Activated naive CD4-positive, alpha-beta T cell treated with anti-CD3 and anti-CD28 coated beads, Interleukin-2, amount 10 ng/mL, durations not matched to agents 5 hours and 36 hours (primary cell): Measurements from ENCODE around the gene POU2F3. TPM values are rescaled to one million over a fixed set of nuclear protein-coding genes. Genes with fewer than 3 reads are reported as not detected.

Experiments used
- total RNA-seq, 2 experiments: library from RNA; stranded (reverse); gene quantifications; one replicate each; pipeline ENCODE4 v1.2.3, GENCODE V29; 2021

Gene POU2F3
- not detected for total RNA-seq

DNA sequence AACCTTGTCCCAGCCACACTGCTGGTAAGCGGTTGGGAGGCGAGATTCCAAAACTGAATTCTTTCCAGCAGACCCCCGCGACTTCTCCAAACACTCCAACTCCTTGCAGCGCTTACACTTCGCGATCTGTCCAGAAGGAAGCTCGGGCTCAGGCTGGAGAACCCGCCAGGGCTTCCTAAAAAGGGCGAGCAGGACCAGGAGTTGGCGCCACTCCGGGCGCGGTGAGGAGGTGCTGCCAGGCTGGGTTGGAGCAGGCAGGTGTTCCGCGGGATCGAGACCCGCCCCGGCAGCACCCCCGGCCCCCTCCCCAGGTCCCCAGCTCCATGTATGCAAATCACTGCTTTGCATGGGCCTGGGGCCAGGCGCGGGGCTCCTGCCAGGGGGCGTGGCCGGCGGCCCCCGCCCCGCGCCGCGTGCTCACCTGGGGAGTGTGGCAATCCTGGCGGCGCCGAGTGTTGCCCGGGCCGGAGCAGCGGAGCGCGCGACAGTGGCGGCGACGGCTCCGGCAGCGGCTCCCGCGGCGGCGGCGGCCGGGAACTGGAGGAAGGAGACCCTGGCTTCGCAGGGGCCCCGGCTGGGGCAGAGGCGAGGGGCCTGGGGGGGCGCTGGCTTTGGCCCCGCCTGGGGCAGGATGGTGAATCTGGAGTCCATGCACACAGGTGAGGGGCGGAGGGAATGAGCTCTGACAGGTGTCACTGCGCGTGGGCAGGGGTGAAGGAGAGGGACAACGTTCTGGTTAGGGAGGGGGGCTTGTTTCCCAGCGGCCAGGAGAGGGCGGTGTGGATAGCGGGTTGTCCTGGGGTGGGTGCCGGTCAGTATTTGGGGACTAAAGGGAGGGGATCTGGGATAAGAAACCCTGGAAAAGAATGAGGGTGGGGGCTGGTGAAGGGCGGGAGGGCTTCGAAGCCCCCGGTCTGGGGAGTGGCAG lies at the start of gene POU2F3:
TSS of gene POU2F3 (plus strand) at position 428 of the 928 bp plus-strand sequence. CDS start at position 632, 204 bp downstream.

DNA sequence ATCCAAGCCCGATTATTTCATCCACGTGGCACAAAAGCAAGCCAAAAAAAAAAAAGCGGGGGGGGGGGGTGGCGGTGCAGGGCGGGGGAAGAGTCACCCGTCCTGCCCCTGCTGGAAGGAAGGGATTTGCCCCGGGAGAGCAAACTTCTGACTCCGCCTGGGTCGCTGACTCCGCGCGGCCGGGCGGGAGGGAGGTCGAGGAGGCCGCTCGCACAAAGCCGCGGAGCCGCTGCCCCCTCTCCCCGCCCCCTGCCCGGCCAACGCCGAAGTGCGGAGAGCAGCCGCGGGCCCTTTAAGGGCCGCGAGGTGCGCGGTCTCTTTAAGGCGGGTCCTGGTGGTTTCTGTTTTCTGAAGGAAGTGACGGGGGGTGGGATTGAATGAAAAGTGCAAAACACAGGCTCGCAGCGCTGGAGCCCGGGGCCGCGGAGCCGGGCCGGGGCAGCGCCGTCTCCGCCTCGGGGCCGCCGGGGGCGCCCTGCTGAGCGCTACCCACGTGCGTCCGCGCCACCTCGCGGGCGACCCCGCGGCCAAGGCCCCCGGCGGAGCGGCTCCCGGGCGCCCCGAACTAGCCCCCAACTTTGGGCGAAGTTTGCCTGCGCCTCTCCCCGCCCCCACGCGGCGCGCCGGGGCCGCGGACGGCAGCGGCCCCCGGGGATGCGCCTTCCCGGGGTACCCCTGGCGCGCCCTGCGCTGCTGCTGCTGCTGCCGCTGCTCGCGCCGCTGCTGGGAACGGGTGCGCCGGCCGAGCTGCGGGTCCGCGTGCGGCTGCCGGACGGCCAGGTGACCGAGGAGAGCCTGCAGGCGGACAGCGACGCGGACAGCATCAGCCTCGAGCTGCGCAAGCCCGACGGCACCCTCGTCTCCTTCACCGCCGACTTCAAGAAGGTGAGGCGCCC lies 29.1 kb upstream of the POU2F3 start, which contains the start of gene OAF:
TSS of gene OAF (plus strand) at position 407 of the 896 bp plus-strand sequence. CDS start at position 655, 248 bp downstream.

DNA sequence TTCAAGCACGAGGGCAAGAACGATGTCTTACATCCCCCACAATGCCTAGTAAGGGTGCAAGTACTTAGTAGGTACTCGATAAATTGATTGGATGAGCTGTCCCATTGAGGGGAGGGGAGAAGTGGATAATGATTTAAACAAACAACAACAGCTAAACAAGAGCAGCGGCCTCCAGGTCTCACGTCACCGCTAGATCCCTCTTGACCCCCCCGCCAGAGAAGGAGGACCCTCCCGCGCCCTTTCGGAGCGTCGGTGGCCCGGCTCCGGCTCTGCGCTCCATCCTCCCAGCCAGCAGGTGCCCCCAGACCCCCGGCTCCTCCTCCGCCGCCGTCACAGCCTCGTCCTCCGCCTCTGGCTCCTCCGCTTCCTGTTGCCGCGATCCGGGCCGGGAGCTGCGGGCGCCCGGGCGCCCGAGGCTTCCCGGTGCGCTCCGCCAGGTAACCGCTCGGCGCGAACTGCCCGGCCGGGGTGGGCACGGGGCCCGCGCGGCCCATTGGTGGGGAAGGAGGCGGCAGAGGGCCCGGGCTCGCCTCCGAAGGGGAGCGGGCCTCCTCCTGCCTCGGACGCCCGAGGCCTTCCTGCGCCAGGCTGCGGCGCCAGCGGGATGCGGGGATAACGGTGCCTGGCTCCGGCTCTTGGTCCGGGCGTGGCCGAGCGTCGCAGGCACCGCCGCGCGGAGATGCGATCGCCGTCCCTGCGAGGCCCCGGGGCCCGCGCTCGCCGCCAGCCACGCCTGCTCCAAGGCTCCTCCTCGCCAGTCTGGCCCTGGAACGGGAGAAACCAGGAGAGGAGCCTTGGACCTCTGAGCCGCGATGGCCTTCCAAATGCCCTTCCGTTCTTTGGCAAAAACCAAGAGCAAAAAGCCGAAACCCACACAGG lies 85.2 kb downstream of the POU2F3 start, which contains the start of gene TLCD5:
TSS of gene TLCD5 (plus strand) at position 368 of the 879 bp plus-strand sequence. CDS start 2,143 bp downstream, outside the sequence.

DNA sequence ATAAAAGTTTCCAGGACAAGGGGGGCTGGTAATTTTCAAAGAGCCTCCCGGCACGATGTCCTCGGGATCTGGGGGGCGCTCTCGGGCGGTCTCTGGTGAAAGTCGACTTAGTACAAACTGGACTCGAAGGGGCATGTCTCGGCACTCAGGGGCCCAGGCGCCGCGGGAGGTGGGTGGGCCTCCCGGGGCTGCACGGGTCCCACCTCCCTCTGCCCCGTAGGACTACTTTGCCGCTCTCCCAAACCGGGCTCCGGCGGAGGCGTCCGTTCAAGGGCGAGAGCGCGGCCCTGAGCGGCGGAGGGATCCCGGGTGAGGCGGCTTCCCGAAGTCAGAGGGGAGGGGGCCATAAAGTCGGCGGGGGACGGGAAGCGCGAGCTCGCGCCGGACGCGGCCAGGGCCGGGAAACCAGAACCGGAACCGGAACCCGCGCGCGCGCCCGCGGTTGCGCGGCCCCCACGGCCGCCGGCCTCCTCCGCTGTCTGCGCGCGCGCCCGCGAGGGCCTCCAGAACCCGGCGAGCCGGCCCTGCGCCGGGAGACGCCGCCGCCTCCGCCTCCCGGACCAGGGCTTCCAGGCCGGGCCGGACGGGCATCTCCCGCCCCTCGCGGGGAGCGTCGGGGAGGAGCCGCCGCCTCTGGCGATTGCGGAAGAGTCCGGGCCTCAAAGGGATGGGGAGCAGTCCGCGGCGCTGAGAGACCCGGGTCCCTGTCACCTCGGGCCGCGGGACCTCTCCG lies 96.1 kb downstream of the POU2F3 start, which contains the start of gene ARHGEF12:
TSS of gene ARHGEF12 (plus strand) at position 506 of the 733 bp plus-strand sequence. CDS start 831 bp downstream, outside the sequence.

Other genes with a start within 250 kb of the POU2F3 start
- not detected for gene TRIM29, start 102.0 kb upstream of the POU2F3 start, total RNA-seq
- gene OAF, start 29.1 kb upstream of the POU2F3 start, total RNA-seq = 1 to 10 TPM; 2.8 TPM
- under 1 TPM in 1 of 2 experiments, not detected in 1; 0.08 TPM for gene TLCD5, start 85.2 kb downstream of the POU2F3 start, total RNA-seq
- 1 to 10 TPM; 2.5 TPM for gene ARHGEF12, start 96.3 kb downstream of the POU2F3 start, total RNA-seq